ENCODE data around the gene CRYGA.

- TF ChIP-seq CTCF (optimal IDR thresholded peaks at IDR 0.05 in 1 of 3, IDR thresholded peaks at IDR 0.05 in 1 of 3, conservative IDR thresholded peaks at IDR 0.05 in 1 of 3; ENCODE audit: extremely low read depth in 1 of 3, insufficient read depth in 2 of 3, low read length in 3 of 3) (no peak), EZH2 (IDR thresholded peaks at IDR 0.05; ENCODE audit: low read length) (no peak)
These were observed 32.7 kb downstream of the CRYGA start for GRCh38 chr2:208130712-208131110.

Data from keratinocyte (primary cell).